IPS DF 6.9 (cell line): ENCODE data around the gene PPP2R1B.
"Not testable (repeated sequence)": the region's sequence is repeated elsewhere in the genome, so short reads cannot be mapped to it uniquely, and the experiment has no call there.

ENCODE experiments used
- DNase-seq: peaks from one replicate; pipeline ENCODE4 v3.0.0-alpha.2; 2013; ENCODE audit warnings: low read depth, low spot score
- H3K27ac ChIP-seq: one replicate; pipeline ENCODE4 v1.5.1; 2013; ENCODE audit warnings: low read length, control low read depth
- H3K27me3 ChIP-seq: 2 replicates; pipeline ENCODE4 v1.6.1; 2013; ENCODE audit warnings: mild to moderate bottlenecking, low read length; ENCODE audit not compliant: control insufficient read depth, insufficient read depth
- H3K36me3 ChIP-seq: 2 replicates; pipeline ENCODE4 v1.6.1; 2013; ENCODE audit warnings: low read length; ENCODE audit not compliant: control insufficient read depth, insufficient read depth
- H3K4me1 ChIP-seq: 2 replicates; pipeline ENCODE4 v1.6.1; 2013; ENCODE audit warnings: low read length; ENCODE audit not compliant: control insufficient read depth, insufficient read depth
- H3K4me3 ChIP-seq: 2 replicates; pipeline ENCODE4 v1.5.1; 2013; ENCODE audit warnings: mild to moderate bottlenecking, low read length
- H3K9me3 ChIP-seq: 2 replicates; pipeline ENCODE4 v1.6.1; 2013; ENCODE audit warnings: low read length, inconsistent platforms; ENCODE audit not compliant: control insufficient read depth, insufficient read depth
- WGBS: extraction: QIAGEN DNeasy Blood & Tissue Kit; methylation state at CpG from one replicate; pipeline ENCODE4 v1.1.7; 2013; ENCODE audit warnings: mixed read lengths, missing lambda C conversion rate; ENCODE audit not compliant: insufficient read length, insufficient coverage; 5-methylcytosine and 5-hydroxymethylcytosine counted together

The PPP2R1B gene

GRCh38 chr11:111717660-111718059 is 48.5 kb downstream of the PPP2R1B start:
- H3K36me3 ChIP-seq: peaks cover 10% of the 10 kb centered on the region; the same call in 1 of the 2 replicates
- H3K9me3 ChIP-seq, DNase-seq, H3K4me3 ChIP-seq, H3K4me1 ChIP-seq, H3K27me3 ChIP-seq, H3K27ac ChIP-seq: not testable (repeated sequence)
- whole genome bisulfite sequencing: no CpG with 5 or more reads among the region's 3 CpGs

DNA sequence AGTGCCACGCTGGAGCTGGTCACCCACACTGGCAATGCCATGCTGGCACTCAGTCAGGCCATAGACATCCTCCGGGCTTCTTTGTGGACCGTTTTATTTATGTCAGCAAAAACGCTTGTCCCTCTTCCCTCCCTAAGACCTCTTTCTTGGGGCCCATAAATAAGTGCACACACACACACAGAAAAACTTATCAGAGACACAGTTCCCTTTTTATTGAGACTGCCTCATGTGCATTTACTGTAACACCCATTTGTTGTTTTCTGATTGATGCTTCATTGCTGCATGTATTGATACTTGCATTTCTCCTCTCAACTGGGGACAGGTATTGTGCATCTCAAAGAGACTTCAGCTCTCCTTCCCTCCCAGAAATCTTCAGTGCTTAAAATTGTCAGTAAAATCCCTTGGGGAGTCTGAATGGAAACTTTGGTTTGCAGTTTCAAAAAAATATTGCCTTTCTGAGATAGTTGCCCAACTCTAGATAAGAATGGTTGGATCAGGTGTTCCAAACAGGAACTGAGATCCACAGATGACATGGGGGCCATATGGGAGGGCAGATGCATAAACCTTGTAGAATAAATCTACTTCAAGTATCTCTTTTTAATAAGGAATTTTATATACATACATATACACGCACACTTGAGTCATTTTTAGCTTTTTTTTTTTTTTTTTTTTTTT is 50.9 kb downstream of the PPP2R1B start:
- no peak for DNase-seq
- Histone ChIP-seq H3K9me3 (no peaks in the 10 kb centered on the region), H3K36me3 (peaks cover 4% of the 10 kb centered on the region; the same call in 1 of the 2 replicates), H3K4me1 (peaks cover 2% of the 10 kb centered on the region; the same call in 1 of the 2 replicates), H3K4me3 (no peak overlapping the region), H3K27me3 (no peaks in the 10 kb centered on the region), H3K27ac (no peak overlapping the region)
- WGBS: no CpG with 5 or more reads among the region's 5 CpGs

GRCh38 chr11:111714522-111714921 is 51.7 kb downstream of the PPP2R1B start:
- no peak overlapping the region for H3K4me3 ChIP-seq
- WGBS: no CpG with 5 or more reads among the region's 4 CpGs
- peaks cover 3% of the 10 kb centered on the region; the same call in 1 of the 2 replicates for H3K36me3 ChIP-seq

DNA sequence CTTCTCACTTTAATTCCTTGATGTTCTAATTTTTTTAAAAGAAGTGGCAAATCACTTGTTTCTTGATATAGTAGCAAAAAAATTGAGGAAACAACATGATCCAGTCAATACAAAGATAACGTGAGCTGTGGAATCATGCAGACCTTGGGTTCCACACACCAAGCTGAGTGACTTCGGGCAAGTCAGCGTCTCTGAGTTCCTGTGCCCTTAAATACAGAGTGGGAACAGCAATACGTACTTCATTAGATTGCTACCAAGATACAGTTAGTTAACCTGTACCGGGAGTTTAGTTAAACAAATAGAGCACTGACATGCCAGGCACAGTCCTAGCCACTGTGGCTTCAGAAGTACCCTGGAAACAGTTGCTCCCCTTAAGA is 58.5 kb downstream of the PPP2R1B start:
- no peaks in the 10 kb centered on the region for H3K36me3 ChIP-seq
- H3K4me1 ChIP-seq: no peaks in the 10 kb centered on the region
- H3K4me3 ChIP-seq: no peak overlapping the region
- no CpG with 5 or more reads among the region's 5 CpGs for WGBS
- H3K27ac ChIP-seq: no peak overlapping the region
- no peaks in the 10 kb centered on the region for H3K27me3 ChIP-seq
- DNase-seq: no peak
- H3K9me3 ChIP-seq: no peaks in the 10 kb centered on the region

More at GRCh38 chr11:111714522-111714921, 51.7 kb downstream of the PPP2R1B start:
- no peak for DNase-seq
- no peak overlapping the region for H3K27ac ChIP-seq
- peaks cover 2% of the 10 kb centered on the region; the same call in 1 of the 2 replicates for H3K4me1 ChIP-seq
- H3K27me3 ChIP-seq: no peaks in the 10 kb centered on the region
- no peaks in the 10 kb centered on the region for H3K9me3 ChIP-seq

DNA sequence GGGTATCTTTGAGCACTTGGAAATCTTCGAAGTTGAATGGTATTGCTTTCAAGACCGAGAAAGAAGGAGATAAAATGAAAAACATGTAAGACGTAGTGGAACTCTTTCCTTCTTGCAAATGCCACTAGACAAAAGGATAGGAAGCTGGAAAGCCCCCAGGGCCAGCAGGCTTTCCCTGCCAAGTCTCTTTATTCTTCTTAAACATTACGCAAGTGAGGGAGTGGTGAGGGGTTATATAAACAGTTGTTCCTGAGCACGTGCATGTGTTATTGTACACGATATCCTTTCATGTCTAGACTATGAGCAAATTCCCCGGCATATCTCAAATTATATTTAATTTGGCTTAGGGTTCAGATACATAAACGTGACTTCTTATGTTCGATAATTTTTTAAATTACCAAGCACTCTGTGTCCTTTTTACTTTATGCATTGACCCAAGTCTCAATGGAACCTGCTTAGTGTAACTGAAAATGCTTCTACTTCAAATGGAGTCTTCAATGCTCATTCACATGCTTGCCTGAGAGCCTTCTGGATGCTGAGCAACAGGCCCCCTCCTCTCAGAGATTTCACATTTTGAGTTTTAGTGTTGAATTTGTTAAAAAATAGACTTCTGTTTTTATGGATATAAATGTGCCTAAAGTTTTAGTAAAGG is 59.0 kb downstream of the PPP2R1B start:
- WGBS: no CpG with 5 or more reads among the region's 9 CpGs
- H3K4me1 ChIP-seq: no peaks in the 10 kb centered on the region
- no peaks in the 10 kb centered on the region for H3K9me3 ChIP-seq
- H3K4me3 ChIP-seq: no peak overlapping the region
- H3K27me3 ChIP-seq: no peaks in the 10 kb centered on the region
- H3K27ac ChIP-seq: no peak overlapping the region
- no peaks in the 10 kb centered on the region for H3K36me3 ChIP-seq
- no peak for DNase-seq

DNA sequence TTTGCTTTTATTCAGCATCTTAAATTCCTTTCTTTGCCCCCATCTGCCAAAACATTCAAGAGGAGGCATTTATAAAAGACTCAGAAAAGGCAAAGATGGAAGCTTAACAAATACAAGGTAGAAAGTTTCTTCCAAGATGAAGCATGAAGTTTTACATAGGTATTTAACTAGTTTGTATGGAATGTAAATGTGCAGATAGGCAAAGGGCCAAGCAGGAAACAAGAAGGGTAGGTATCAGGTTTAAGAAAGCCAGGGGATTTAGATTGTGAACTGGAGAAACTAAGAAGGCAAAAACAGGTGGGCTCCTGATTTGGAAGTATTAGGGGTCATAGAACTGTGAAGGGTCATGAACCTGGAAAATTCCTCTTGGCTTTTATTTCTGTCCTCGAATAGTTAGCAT is 62.6 kb downstream of the PPP2R1B start:
- Histone ChIP-seq H3K4me3 (no peak overlapping the region), H3K27ac (no peak overlapping the region), H3K27me3 (no peaks in the 10 kb centered on the region), H3K4me1 (no peaks in the 10 kb centered on the region), H3K36me3 (no peaks in the 10 kb centered on the region), H3K9me3 (no peaks in the 10 kb centered on the region)
- WGBS: no CpG with 5 or more reads among the region's 1 CpG
- DNase-seq: no peak

GRCh38 chr11:111702623-111703022 is 63.6 kb downstream of the PPP2R1B start:
- DNase-seq: no peak
- Histone ChIP-seq H3K9me3 (no peaks in the 10 kb centered on the region), H3K4me1 (no peaks in the 10 kb centered on the region), H3K27me3 (no peaks in the 10 kb centered on the region), H3K4me3 (no peak overlapping the region), H3K36me3 (no peaks in the 10 kb centered on the region), H3K27ac (no peak overlapping the region)
- no CpG with 5 or more reads among the region's 5 CpGs for WGBS

DNA sequence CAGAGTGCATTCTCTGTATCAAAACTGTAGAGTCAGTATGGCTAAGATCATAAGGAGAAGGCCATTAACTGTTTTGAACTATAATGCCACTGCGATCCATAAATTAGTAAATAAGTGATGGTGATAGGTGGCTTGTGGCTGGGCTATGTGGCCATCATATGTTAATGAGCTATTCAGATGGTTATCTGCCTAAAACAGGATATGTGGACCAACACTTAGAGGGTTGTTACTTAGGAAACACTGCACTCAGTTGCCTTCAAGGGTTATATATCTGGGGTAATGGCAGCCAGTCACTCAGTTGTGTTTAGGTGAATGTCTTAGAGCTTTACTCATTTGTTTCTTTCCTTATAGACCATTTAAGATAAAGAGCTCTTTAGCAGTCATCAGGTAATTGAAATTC is 66.0 kb downstream of the PPP2R1B start:
- Histone ChIP-seq H3K4me3 (no peak overlapping the region), H3K36me3 (no peaks in the 10 kb centered on the region), H3K9me3 (no peaks in the 10 kb centered on the region), H3K27ac (no peak overlapping the region), H3K27me3 (no peaks in the 10 kb centered on the region), H3K4me1 (no peaks in the 10 kb centered on the region)
- WGBS: no CpG with 5 or more reads among the region's 1 CpG
- DNase-seq: no peak

DNA sequence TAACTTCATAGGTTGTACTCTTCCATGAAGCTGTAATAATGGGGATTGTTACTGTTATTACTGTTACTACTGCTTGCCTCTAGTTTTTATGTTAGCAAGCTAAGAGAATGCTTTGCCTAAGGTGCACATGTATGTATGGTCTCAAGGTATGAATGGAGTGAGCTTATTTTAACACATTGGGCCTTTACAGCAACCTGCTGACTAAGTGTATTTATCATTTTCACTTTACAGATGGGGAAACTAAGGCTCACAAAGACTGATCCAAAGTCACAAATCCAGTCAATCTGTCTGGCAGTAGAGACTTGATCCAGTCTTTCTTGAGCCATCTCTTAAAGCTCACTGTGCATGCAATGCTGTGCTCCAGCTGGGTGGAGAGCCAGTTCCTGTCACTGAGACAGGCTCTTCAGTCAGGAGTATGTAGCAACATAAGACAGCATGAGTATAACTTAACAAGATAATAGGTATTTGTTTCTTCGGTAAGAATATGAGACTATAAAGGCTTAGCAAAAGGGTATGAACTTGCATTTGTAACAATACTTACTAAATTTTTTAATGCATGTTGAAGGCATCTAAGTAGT is 66.5 kb downstream of the PPP2R1B start:
- no peaks in the 10 kb centered on the region for H3K27me3 ChIP-seq
- DNase-seq: no peak
- H3K9me3 ChIP-seq: no peaks in the 10 kb centered on the region
- no peak overlapping the region for H3K27ac ChIP-seq
- no peak overlapping the region for H3K4me3 ChIP-seq
- H3K4me1 ChIP-seq: no peaks in the 10 kb centered on the region
- H3K36me3 ChIP-seq: no peaks in the 10 kb centered on the region
- WGBS: no CpG with 5 or more reads among the region's 1 CpG

DNA sequence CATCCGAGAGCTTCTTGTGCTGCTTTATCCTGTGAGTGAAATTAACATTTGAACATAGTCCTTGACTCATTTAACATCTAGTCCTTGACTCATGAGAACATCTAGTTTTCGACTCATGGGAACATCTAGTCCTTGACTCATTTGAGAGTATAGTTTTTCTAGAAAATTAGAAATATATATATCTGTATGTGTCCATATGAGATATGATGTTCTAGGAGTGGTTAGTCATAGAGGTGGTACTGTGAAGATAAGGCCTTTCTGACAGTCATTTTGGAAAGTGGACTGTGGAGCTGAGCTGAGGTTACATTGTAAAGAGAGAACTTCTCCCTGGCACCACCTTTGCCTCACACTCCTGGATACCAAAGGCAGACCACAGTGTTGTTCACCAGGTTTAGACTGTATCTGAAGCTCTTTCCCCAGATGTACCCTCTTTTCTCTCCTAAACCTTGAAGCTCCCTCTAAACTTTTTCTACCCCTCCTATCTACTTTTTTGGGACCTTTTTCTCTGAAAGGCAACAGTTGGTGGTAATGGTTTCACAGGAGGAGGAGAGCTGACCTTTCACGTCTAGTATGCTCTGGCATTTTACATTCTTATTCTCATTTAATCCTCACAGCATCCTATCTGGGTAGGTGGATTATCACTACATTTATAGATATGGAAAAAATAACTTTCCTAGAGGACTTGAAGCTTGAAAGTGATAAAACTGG is 67.2 kb downstream of the PPP2R1B start:
- Histone ChIP-seq H3K9me3 (no peaks in the 10 kb centered on the region), H3K27me3 (no peaks in the 10 kb centered on the region), H3K4me1 (no peaks in the 10 kb centered on the region), H3K27ac (no peak overlapping the region), H3K4me3 (no peak overlapping the region), H3K36me3 (no peaks in the 10 kb centered on the region)
- DNase-seq: no peak
- no CpG with 5 or more reads among the region's 3 CpGs for WGBS
